ENCODE measurements around the gene BTF3L4. TPM values are rescaled to one million over a fixed set of nuclear protein-coding genes. Genes with fewer than 3 reads are reported as not detected.
A peak's percentile ranks its signal among the peaks of the same experiment; 100 is the strongest.

BTF3L4 gene
- total RNA-seq, 2 donors from 2014 or later, result 77.6 to 95.1 TPM

GRCh38 chr1:52059321-52059720, 3.2 kb downstream of the BTF3L4 start:
- Mint-ChIP-seq H3K4me3 (no peak overlapping the region), H3K36me3 (ENCODE audit: low read depth) (peaks cover 45% of the 10 kb centered on the region), H3K27ac (peak overlapping the region; percentile 42), H3K27me3 (ENCODE audit: insufficient read depth) (no peaks in the 10 kb centered on the region), H3K4me1 (peaks cover 18% of the 10 kb centered on the region), H3K9me3 (no peaks in the 10 kb centered on the region)
- Histone ChIP-seq H3K27me3 (ENCODE audit: control insufficient read depth, insufficient read depth, low read length, poor library complexity, severe bottlenecking) (no peaks in the 10 kb centered on the region), H3K27ac (ENCODE audit: low read depth, low read length) (no peak overlapping the region), H3K9me3 (ENCODE audit: control insufficient read depth, low read length) (no peaks in the 10 kb centered on the region), H3K9ac (ENCODE audit: extremely low read depth, low read length, poor library complexity, severe bottlenecking) (no peak overlapping the region), H3K4me3 (ENCODE audit: low read length) (no peak overlapping the region), H3K36me3 (ENCODE audit: control insufficient read depth, insufficient read depth, low read length) (peaks cover 30% of the 10 kb centered on the region), H3K4me1 (ENCODE audit: control insufficient read depth, insufficient read depth, low read length) (no peaks in the 10 kb centered on the region)
- TF ChIP-seq CTCF (conservative IDR thresholded peaks at IDR 0.05), result no peak
- DNase-seq, result no peak

- no peaks in the 10 kb centered on the region for H3K9me3 Mint-ChIP-seq
- TF ChIP-seq CTCF (conservative IDR thresholded peaks at IDR 0.05), result no peak
- H3K9ac ChIP-seq (ENCODE audit: extremely low read depth, low read length, poor library complexity, severe bottlenecking), result no peak overlapping the region
- WGBS, 2 experiments (ENCODE audit: insufficient coverage in 1 of 2, insufficient read length in 1 of 2), result no CpG with 5 or more reads among the region's 1 CpG
- no peak overlapping the region for H3K27ac ChIP-seq (ENCODE audit: low read depth, low read length)
- no peaks in the 10 kb centered on the region for H3K9me3 ChIP-seq (ENCODE audit: control insufficient read depth, low read length)
- no peak overlapping the region for H3K4me3 ChIP-seq (ENCODE audit: low read length)
- H3K27ac Mint-ChIP-seq, result no peak overlapping the region
- peaks cover 36% of the 10 kb centered on the region for H3K36me3 ChIP-seq (ENCODE audit: control insufficient read depth, insufficient read depth, low read length)
- H3K27me3 Mint-ChIP-seq (ENCODE audit: insufficient read depth), result no peaks in the 10 kb centered on the region
- peaks cover 17% of the 10 kb centered on the region for H3K4me1 Mint-ChIP-seq
- no peak overlapping the region for H3K4me3 Mint-ChIP-seq
- peaks cover 49% of the 10 kb centered on the region for H3K36me3 Mint-ChIP-seq (ENCODE audit: low read depth)
- DNase-seq, result no peak
- no peaks in the 10 kb centered on the region for H3K4me1 ChIP-seq (ENCODE audit: control insufficient read depth, insufficient read depth, low read length)
- H3K27me3 ChIP-seq (ENCODE audit: control insufficient read depth, insufficient read depth, low read length, poor library complexity, severe bottlenecking), result no peaks in the 10 kb centered on the region
Measured at GRCh38 chr1:52059888-52060287, 3.8 kb downstream of the BTF3L4 start.

- no peak overlapping the region for H3K4me3 Mint-ChIP-seq
- Histone ChIP-seq H3K4me3 (ENCODE audit: low read length) (no peak overlapping the region), H3K9ac (ENCODE audit: extremely low read depth, low read length, poor library complexity, severe bottlenecking) (no peak overlapping the region), H3K36me3 (ENCODE audit: control insufficient read depth, insufficient read depth, low read length) (peaks cover 45% of the 10 kb centered on the region), H3K27me3 (ENCODE audit: control insufficient read depth, insufficient read depth, low read length, poor library complexity, severe bottlenecking) (no peaks in the 10 kb centered on the region), H3K4me1 (ENCODE audit: control insufficient read depth, insufficient read depth, low read length) (no peaks in the 10 kb centered on the region), H3K9me3 (ENCODE audit: control insufficient read depth, low read length) (no peaks in the 10 kb centered on the region), H3K27ac (ENCODE audit: low read depth, low read length) (no peak overlapping the region)
- no peaks in the 10 kb centered on the region for H3K9me3 Mint-ChIP-seq
- 92 to 98% methylated on average over 4 of the region's 4 CpGs for WGBS, 2 experiments (ENCODE audit: insufficient coverage in 1 of 2, insufficient read length in 1 of 2)
- TF ChIP-seq CTCF (conservative IDR thresholded peaks at IDR 0.05), result no peak
- H3K27ac Mint-ChIP-seq, result no peak overlapping the region
- peaks cover 59% of the 10 kb centered on the region for H3K36me3 Mint-ChIP-seq (ENCODE audit: low read depth)
- DNase-seq, result no peak
- H3K4me1 Mint-ChIP-seq, result peaks cover 17% of the 10 kb centered on the region
- H3K27me3 Mint-ChIP-seq (ENCODE audit: insufficient read depth), result no peaks in the 10 kb centered on the region
Measured at GRCh38 chr1:52060822-52061221, 4.7 kb downstream of the BTF3L4 start.
